Stimulated activated CD4-positive, alpha-beta T cell treated with anti-CD3 and anti-CD28 coated beads, Interleukin-12 subunit alpha, Interleukin-12 subunit beta, amount 100 ng/mL, for 48 hours (primary cell): ENCODE measurements around the gene BIRC6.
"Not testable (repeated sequence)": the region's sequence is repeated elsewhere in the genome, so short reads cannot be mapped to it uniquely, and the experiment has no call there.

Experiments used
- DNase-seq, 3 donors: peaks; one replicate each; pipeline ENCODE4 v3.0.0-alpha.2; 2020; ENCODE audit warnings: low read depth in 2 of 3, low spot score in 1 of 3

BIRC6 gene

GRCh38 chr2:32504877-32505478 is 148.2 kb downstream of the BIRC6 start:
- DNase-seq: no peak

GRCh38 chr2:32506446-32506845 is 149.6 kb downstream of the BIRC6 start:
- no peak for DNase-seq

GRCh38 chr2:32514946-32515345 is 158.1 kb downstream of the BIRC6 start:
- DNase-seq: no peak

GRCh38 chr2:32516567-32516966 is 159.7 kb downstream of the BIRC6 start:
- DNase-seq: no peak

DNA sequence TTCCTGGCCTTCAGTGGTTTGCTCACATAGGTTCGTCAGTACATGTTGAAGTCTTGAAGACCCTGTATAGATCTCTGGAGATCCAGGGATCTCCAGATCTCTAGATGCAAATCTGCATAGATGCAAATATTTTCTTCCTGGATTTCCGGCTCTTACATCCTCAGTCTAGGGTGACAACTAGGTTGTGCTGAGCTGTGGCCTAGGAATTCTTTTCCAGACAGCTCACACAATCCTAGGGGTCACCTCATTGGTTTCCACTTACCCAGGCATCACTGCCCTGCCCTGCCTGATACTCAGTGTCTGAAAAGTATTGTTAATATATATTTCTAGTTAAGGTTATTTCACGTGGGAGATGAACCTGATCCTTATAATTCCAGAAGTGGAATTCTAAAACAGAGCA is 165.9 kb downstream of the BIRC6 start:
- DNase-seq: no peak

GRCh38 chr2:32523686-32524085 is 166.9 kb downstream of the BIRC6 start:
- no peak for DNase-seq

- no peak for DNase-seq
Observed at GRCh38 chr2:32532341-32532740, 175.5 kb downstream of the BIRC6 start.

DNA sequence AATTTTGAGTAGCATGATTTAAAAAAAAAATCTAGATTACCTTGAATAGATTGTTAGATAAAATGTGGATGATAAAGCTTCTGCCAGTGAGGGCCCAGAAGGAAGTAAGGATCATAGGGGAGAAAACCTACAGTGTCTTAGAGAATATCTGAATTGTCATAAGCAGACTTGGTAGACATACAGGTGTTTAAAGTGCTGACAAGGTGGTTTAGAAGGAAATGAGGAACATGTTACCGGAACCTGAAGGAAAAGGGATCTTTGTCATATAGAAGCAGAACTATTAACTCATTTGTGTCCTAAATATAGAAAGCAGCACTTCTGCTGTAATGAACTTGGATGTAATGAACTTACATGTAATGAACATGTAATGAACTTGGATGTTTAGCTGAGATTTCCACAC is 176.1 kb downstream of the BIRC6 start:
- DNase-seq: no peak

DNA sequence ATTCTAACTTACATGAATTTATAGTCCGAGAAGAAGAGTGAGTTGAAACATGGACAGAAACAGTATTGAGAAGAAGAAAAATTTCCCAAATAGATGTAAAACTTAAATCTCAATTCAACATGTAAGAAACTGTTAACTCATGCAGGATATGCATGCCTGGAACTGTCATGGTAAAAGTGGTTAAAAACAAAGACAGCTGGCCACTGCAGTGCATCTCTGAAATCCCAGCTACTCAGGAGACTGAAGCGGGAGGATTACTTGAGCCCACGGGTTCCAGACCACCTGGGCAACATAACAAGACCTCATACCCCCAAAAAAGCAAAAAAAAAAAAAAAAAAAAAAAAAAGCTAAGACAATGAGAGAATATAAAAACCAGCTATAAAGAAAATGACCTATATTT is 178.0 kb downstream of the BIRC6 start:
- no peak for DNase-seq

DNA sequence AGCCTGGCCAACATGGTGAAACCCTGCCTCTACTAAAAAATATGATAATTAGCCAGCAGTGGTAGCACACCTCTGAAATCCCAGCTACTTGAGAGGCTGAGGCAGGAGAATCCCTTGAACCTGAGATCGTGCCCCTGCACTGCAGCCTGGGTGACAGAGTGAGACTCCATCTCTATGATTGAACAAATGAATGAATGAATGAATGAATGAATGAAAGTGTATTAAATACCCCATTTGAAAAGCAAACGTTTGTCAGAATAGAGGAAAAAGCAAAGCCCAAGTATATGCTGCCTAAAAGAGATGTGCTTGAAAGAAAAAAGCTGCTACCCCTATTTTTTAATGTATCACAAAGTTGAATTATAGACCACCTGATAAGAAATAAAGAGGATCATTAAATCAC is 181.9 kb downstream of the BIRC6 start:
- DNase-seq: no peak

- not testable (repeated sequence) for DNase-seq
Observed at GRCh38 chr2:32552483-32552882, 195.7 kb downstream of the BIRC6 start.

DNA sequence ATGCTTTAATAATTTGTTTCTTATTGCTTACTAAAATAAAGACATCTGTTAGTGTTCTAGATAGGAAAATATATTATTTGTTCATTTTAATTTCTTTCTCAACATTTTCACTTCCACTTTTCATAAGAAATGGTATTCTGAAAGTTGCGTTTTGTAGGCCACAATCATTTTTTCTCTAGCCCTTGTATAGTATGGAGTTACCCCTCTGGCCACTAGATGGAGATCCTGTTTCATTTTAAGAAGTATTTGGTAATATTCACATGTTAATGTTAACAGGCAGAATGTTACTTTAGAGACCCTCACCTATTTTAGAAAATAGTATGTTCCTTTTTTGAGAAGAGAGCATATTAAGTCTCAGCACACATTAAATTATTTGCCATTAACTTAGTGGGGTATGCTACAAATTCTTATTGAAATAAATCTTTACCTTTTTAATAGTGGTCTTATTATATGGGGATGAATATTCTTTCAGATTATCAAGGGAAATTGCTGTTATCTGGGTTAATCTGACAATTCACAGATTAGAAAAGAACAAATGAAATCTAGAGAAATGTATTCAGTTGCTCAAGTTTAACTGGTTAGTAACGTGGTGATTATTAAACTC is 197.1 kb downstream of the BIRC6 start:
- no peak for DNase-seq

DNA sequence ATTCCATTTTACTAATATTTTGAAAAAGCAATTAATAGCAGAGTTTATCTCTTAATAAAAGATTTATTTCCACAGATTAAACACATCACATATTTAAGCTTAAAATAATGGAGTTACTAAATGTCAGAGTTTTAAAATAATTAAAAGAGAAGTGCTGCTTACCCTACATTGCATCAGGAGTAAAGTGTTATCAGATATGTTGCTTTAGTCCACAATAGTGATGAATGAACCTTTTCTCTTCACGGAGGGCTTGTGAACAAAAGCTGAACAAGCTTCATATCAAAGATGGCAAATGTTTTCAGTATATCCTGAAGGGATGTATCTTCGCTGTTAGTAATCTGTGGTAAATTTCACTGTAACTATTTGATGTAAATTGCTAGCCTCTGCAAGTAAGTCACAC is 201.7 kb downstream of the BIRC6 start:
- DNase-seq: no peak

DNA sequence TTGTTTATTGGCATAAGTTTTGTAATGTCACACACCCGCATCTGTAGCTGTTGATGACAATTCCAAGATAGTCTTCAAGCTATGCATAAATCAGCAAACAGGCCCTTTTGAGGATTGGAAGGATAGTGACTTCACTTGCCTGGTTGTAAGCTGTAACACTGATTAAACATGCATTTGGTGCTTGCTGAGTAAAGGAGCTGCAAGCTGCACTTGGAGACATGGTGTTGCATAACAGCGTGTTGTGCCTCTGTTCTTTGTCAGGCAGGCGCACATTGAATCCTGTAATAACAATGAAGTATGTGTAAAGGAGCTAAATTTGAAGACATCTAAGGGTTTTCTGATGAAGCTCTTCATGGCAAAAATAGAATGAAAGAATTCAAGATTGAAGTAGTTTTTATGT is 202.3 kb downstream of the BIRC6 start:
- DNase-seq: no peak

DNA sequence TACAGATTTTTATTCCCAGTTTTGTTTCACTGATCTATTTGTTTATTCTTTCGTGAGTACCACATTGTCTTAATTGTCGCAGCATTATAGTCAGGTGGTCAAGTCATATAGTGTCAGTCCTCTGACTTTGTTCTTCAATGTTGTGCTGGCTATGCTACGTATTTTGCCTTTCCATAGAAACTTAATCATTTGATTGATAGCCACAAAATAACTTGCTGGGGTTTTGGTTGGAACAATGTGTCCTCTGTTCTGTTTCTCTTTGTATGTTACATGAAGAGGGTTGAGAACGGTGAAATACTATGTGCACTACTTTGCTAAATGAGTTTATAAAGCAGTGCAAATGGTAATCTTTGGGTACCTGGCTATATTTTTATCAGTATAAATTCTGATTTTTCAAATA is 206.1 kb downstream of the BIRC6 start:
- DNase-seq: no peak

- DNase-seq: peak in 1 of 3 donors; percentile 1
Observed at GRCh38 chr2:32564417-32565035, 207.7 kb downstream of the BIRC6 start.

DNA sequence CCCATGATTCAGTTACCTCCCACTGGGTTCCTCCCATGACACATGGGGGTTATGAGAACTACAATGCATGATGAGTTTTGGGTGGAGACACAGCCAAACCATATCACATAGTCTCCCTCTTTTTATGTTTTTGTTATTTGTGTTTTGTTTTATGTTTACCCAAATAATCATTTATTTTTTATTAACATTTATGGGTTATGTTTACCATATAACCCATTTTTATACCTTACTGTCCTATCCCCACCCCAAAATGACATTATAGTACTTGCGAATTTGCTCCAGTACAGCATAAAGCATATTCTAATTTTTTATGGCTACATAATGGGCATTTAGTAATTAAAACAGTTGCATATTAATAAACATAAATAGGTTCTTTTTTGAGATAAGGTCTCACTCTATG is 209.1 kb downstream of the BIRC6 start:
- no peak for DNase-seq

DNA sequence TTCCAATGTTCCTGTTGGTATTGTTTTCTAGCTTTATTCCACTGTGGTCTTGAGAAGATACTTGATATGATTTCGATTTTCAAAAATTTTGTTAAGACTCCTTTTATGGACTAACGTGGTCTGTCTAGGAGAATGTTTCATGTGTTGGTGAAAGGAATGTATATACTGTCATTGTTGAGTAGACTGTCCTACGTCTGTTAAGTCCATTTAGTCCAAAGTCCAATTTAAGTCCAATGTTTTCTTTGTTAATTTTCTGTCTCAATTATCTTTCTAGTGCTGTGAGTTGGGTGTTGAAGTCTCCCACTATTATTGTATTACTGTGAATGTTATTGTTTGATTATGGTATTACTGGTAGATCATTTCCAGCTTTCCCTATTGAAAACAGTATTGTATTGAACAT is 215.2 kb downstream of the BIRC6 start:
- no peak for DNase-seq

- DNase-seq: no peak
Observed at GRCh38 chr2:32572737-32573136, 215.9 kb downstream of the BIRC6 start.

- peak in 1 of 3 donors; percentile 10 for DNase-seq
Observed at GRCh38 chr2:32591669-32592463, 235.0 kb downstream of the BIRC6 start.

- DNase-seq: no peak
Observed at GRCh38 chr2:32594573-32594972, 237.8 kb downstream of the BIRC6 start.

DNA sequence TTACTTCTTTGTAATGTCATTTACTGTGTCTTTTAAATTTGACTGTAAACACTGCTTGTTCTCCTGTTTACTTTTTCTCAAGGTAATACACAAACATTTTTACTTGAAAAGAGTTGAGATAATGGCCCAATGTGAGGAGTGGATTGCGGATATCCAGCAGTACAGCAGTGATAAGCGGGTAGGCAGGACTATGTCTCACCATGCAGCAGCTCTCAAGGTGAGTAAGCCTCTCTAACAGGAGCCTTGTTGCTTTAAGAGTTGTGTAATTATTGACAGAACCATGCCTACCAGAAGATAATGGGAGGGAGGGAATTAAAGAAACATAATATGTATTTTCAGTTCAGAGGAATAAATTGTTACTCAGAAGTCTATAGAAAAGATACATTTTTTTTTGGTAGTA is 254.5 kb downstream of the BIRC6 start:
- DNase-seq: no peak
